ENCODE measurements around the gene CTNNA2.

- no peak for TF ChIP-seq EZH2 (IDR thresholded peaks at IDR 0.05)
- no peak for TF ChIP-seq CTCF (IDR thresholded peaks at IDR 0.05)
Observed at GRCh38 chr2:79849949-79850348, 337.1 kb downstream of the CTNNA2 start.

All from neural progenitor cell (in vitro differentiated cells).